GM23338 (cell line): ENCODE results near the gene RET.

Experiments used
- CREB1 ChIP-seq: fragments of 250-450 bp; sonication (Bioruptor Pico); IDR thresholded peaks from 2 replicates; pipeline ENCODE4 v1.5.0; 2020; ENCODE audit warnings: low read depth, mild to moderate bottlenecking, moderate library complexity
- EZH2 ChIP-seq: fragments of 200-600 bp; sonication (generic); IDR thresholded peaks from one replicate; pipeline ENCODE4 v1.8.0; 2017; ENCODE audit warnings: antibody characterized with exemption, mild to moderate bottlenecking, low read depth; ENCODE audit not compliant: unreplicated experiment
- EZH2phosphoT487 ChIP-seq: fragments of 200-600 bp; sonication (generic); IDR thresholded peaks from one replicate; pipeline ENCODE4 v1.8.1; 2018; ENCODE audit warnings: antibody characterized with exemption; ENCODE audit not compliant: unreplicated experiment
- JUNB ChIP-seq: IDR thresholded peaks from one replicate; pipeline ENCODE4 v1.6.1; 2016; ENCODE audit warnings: antibody characterized with exemption; ENCODE audit not compliant: unreplicated experiment
- POLR2AphosphoS5 ChIP-seq: IDR thresholded peaks from 2 replicates; pipeline ENCODE4 v1.6.1; 2016; ENCODE audit warnings: antibody characterized with exemption, low read depth
- TF ChIP-seq, protein P1 (sequence below), 2 experiments: fragments of 200-600 bp in 1 of 2; sonication (generic) in 1 of 2; conservative IDR thresholded peaks; 2 replicates each; pipeline versions ENCODE4 v1.5.1 to v1.6.1; 2016 to 2017; ENCODE audit warnings: antibody characterized with exemption in 2 of 2, low read depth in 2 of 2, mild to moderate bottlenecking in 2 of 2, moderate library complexity in 1 of 2
- TF ChIP-seq, protein P2 (sequence below): IDR thresholded peaks from 2 replicates; pipeline ENCODE4 v1.6.1; 2016; ENCODE audit warnings: antibody characterized with exemption
- TF ChIP-seq, protein P3 (sequence below): IDR thresholded peaks from one replicate; pipeline ENCODE4 v1.6.1; 2018; ENCODE audit warnings: antibody characterized with exemption; ENCODE audit not compliant: unreplicated experiment

DNA sequence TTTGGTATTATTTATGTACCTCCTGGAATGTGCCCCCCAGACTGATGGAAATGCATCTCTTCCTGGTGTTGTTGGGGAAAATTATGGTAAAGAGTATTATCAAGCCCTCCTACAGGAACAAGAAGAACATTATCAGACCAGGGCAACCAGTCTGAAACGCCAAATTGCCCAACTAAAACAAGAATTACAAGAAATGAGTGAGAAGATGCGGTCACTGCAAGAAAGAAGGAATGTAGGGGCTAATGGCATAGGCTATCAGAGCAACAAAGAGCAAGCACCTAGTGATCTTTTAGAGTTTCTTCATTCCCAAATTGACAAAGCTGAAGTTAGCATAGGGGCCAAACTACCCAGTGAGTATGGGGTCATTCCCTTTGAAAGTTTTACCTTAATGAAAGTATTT is 78.4 kb downstream of the RET start:
- TF ChIP-seq, protein P1, sequence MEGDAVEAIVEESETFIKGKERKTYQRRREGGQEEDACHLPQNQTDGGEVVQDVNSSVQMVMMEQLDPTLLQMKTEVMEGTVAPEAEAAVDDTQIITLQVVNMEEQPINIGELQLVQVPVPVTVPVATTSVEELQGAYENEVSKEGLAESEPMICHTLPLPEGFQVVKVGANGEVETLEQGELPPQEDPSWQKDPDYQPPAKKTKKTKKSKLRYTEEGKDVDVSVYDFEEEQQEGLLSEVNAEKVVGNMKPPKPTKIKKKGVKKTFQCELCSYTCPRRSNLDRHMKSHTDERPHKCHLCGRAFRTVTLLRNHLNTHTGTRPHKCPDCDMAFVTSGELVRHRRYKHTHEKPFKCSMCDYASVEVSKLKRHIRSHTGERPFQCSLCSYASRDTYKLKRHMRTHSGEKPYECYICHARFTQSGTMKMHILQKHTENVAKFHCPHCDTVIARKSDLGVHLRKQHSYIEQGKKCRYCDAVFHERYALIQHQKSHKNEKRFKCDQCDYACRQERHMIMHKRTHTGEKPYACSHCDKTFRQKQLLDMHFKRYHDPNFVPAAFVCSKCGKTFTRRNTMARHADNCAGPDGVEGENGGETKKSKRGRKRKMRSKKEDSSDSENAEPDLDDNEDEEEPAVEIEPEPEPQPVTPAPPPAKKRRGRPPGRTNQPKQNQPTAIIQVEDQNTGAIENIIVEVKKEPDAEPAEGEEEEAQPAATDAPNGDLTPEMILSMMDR (conservative IDR thresholded peaks at IDR 0.05; ENCODE audit: low read depth in 2 of 2): no peak
- TF ChIP-seq EZH2 (no peak), POLR2AphosphoS5 (no peak), JUNB (no peak), EZH2phosphoT487 (no peak), CREB1 (CRISPR knock-in tag) (no peak)
- TF ChIP-seq, protein P2, sequence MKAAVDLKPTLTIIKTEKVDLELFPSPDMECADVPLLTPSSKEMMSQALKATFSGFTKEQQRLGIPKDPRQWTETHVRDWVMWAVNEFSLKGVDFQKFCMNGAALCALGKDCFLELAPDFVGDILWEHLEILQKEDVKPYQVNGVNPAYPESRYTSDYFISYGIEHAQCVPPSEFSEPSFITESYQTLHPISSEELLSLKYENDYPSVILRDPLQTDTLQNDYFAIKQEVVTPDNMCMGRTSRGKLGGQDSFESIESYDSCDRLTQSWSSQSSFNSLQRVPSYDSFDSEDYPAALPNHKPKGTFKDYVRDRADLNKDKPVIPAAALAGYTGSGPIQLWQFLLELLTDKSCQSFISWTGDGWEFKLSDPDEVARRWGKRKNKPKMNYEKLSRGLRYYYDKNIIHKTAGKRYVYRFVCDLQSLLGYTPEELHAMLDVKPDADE: no peak
- TF ChIP-seq, protein P3, sequence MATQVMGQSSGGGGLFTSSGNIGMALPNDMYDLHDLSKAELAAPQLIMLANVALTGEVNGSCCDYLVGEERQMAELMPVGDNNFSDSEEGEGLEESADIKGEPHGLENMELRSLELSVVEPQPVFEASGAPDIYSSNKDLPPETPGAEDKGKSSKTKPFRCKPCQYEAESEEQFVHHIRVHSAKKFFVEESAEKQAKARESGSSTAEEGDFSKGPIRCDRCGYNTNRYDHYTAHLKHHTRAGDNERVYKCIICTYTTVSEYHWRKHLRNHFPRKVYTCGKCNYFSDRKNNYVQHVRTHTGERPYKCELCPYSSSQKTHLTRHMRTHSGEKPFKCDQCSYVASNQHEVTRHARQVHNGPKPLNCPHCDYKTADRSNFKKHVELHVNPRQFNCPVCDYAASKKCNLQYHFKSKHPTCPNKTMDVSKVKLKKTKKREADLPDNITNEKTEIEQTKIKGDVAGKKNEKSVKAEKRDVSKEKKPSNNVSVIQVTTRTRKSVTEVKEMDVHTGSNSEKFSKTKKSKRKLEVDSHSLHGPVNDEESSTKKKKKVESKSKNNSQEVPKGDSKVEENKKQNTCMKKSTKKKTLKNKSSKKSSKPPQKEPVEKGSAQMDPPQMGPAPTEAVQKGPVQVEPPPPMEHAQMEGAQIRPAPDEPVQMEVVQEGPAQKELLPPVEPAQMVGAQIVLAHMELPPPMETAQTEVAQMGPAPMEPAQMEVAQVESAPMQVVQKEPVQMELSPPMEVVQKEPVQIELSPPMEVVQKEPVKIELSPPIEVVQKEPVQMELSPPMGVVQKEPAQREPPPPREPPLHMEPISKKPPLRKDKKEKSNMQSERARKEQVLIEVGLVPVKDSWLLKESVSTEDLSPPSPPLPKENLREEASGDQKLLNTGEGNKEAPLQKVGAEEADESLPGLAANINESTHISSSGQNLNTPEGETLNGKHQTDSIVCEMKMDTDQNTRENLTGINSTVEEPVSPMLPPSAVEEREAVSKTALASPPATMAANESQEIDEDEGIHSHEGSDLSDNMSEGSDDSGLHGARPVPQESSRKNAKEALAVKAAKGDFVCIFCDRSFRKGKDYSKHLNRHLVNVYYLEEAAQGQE: no peak
